ENCODE results near the gene IL1RAPL1.

Gene IL1RAPL1

DNA sequence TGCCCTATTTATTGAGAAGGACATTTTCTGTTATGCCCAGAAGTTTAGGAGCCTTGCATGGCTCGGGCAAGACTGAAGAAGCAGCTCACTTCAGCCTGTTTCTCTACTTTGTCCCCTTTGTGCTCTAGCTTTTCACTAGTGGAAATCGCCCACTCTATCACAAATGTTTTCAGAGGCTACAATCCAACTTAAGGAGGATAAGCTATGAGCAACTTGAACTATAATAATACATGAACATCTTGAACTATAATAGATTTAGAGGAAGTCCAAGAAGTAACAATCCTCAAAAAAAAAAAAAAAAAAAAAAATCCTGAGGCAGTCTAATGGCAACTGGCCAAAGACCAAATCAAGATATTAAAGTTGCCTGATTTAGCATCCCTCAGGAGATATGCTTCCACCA, 452.3 kb downstream of the IL1RAPL1 start:
- TF ChIP-seq GATA2 (IDR thresholded peaks at IDR 0.05; ENCODE audit: low read depth, low read length): no peak
- TF ChIP-seq GATA3 (IDR thresholded peaks at IDR 0.05; ENCODE audit: low read depth, low read length): no peak

DNA sequence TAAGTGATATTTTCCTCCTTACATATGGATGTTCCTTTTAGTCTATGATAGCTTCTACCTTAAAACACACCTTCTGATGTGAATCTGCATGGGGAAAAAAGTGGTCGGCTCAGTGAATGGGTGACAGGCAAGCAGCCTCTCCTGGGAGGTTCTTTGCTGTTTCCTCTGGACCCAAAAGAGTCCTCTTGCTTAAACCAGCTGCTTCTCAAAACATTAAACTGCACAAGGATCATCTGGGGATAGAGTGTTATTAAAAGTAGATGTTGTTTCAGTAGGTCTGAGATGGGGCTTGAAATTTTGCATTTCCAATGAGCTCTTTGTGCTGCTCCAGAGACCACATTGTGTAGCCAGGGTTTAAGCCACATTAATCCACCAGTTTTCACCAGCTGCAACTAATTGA, 452.9 kb downstream of the IL1RAPL1 start:
- TF ChIP-seq GATA2 (IDR thresholded peaks at IDR 0.05; ENCODE audit: low read depth, low read length) (no peak), GATA3 (IDR thresholded peaks at IDR 0.05; ENCODE audit: low read depth, low read length) (no peak)

DNA sequence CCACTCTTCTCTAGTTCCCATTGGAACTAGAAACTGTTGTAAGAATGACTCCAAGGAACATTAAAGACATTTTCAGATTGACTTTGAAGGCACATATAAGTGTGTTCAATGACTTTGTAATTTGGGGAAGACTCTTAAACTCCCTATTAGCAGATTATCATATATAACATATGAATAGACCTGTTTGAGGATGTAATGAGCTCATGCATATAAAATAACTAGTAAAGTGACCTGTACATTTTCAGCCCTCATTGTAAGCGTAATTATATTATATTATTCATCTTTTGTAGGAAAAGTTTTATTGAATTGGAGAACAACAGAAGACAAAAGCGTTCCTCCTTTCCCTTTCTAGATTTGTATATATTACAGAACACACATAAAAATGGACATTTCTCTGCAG, 455.1 kb downstream of the IL1RAPL1 start:
- TF ChIP-seq GATA2 (IDR thresholded peaks at IDR 0.05; ENCODE audit: low read depth, low read length) (no peak), GATA3 (IDR thresholded peaks at IDR 0.05; ENCODE audit: low read depth, low read length) (no peak)

DNA sequence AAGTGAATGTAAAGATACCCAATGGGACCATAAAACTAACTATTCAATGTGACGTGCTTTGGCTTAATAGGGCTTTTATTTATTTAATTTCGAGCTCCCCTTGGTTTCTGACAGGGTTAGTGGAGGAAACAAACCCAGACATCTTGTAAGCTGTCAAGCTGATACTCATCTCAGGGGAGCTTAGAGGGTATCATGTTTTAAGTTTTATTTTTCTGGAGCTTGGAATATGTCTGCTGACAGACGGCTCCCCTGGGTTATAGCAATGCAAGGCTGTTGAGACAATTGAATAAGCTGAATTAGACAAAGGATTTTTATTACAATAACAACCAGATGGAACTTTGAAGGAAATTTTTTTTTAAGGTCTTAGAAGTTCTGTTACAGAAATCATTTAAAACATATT, 456.5 kb downstream of the IL1RAPL1 start:
- TF ChIP-seq GATA3 (IDR thresholded peaks at IDR 0.05; ENCODE audit: low read depth, low read length) (no peak), GATA2 (IDR thresholded peaks at IDR 0.05; ENCODE audit: low read depth, low read length) (no peak)

DNA sequence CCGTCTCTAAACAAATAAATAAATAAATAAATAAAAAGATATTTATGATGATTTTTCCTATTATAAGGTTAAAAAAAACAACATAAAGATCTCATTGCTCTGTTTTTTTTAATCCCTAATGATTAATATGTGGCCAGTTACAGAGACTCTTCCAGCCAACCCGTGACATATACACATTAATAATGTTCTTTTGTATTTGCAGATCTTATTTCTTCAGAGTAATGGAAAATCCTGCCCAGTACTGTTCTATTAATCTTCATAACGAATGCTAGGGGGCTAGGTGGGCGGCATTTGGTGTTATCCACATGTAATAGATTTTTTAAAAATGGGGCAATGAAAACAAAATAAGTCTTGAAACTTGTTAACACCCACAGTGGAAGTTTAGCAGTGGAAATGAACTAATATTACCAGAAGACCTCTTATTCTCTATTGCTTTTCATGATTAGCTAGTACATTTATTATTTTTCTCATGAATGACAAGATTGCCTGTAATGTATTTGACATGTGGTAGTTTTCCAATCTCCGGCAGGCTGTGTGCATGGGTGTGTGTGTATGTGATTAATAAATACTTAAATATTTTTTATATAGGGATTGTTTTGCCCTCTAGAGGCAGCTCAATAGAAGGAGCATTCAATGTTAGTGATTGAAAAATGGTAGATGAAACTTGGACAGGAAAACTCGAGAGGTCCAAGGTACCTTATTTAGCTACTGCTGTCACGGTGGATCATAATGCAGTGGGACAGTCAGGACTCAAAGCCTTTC, 457.4 kb downstream of the IL1RAPL1 start:
- TF ChIP-seq GATA2 (IDR thresholded peaks at IDR 0.05; ENCODE audit: low read depth, low read length) (no peak), GATA3 (IDR thresholded peaks at IDR 0.05; ENCODE audit: low read depth, low read length) (no peak)

DNA sequence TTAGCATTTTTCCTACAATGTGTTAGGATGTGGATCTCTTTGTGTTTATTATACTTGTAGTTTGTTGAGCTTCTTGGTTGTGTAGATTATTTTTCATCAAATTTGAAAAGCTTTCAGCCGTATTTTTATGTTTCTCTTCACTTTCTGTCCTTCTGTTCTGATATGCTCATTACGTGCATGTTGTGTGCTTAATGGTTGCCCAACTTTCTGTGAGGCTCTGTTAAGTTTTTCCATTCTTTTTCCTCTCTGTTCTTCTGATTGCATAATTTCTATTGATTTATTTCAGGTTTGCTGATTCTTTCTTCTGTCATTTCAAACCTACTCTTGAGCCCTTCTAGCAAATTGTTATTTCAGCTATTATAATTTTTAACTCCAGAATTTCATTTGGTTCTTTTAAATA, 478.2 kb downstream of the IL1RAPL1 start:
- TF ChIP-seq GATA2 (IDR thresholded peaks at IDR 0.05; ENCODE audit: low read depth, low read length) (no peak), GATA3 (IDR thresholded peaks at IDR 0.05; ENCODE audit: low read depth, low read length) (no peak)

DNA sequence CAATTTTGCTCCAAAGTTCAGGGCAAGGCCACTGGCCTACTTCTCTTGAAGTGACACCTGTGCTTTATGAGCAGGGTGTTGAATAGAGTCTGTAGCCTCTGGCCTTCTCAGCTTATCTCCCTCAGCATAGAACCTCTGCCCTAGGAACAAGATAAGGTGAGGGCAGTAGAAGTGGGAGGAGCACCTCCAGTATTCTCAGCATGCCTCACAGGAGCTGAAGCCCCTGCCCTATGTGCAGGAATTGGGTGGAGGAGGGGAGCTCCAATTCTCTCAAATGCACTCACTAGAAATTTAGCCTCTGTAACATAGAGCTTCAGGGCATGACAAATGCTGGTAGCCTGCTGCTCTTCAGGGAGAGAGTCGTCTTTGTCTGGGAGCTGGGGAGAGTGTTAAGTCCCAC, 479.3 kb downstream of the IL1RAPL1 start:
- TF ChIP-seq GATA2 (IDR thresholded peaks at IDR 0.05; ENCODE audit: low read depth, low read length): no peak
- no peak for TF ChIP-seq GATA3 (IDR thresholded peaks at IDR 0.05; ENCODE audit: low read depth, low read length)

DNA sequence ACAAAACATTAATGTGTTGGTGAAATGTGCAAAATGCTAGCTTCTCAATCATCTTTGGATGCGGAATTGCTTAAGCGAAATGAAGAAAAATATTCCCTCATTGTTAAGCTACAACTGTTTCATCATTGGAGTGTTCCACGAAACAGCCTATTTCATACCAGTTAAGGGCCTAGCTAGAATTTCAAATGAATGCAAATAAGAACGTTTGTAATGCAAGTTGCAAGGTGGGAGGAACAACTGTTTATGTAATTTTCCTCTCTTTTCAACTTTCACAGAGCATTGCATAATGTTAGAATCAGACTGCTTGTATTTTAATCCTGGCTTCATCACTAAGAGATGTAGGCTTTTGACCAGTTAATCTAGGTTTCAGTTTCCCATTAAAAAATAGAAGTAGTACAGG, 480.1 kb downstream of the IL1RAPL1 start:
- TF ChIP-seq GATA3 (IDR thresholded peaks at IDR 0.05; ENCODE audit: low read depth, low read length): no peak
- TF ChIP-seq GATA2 (IDR thresholded peaks at IDR 0.05; ENCODE audit: low read depth, low read length): no peak

DNA sequence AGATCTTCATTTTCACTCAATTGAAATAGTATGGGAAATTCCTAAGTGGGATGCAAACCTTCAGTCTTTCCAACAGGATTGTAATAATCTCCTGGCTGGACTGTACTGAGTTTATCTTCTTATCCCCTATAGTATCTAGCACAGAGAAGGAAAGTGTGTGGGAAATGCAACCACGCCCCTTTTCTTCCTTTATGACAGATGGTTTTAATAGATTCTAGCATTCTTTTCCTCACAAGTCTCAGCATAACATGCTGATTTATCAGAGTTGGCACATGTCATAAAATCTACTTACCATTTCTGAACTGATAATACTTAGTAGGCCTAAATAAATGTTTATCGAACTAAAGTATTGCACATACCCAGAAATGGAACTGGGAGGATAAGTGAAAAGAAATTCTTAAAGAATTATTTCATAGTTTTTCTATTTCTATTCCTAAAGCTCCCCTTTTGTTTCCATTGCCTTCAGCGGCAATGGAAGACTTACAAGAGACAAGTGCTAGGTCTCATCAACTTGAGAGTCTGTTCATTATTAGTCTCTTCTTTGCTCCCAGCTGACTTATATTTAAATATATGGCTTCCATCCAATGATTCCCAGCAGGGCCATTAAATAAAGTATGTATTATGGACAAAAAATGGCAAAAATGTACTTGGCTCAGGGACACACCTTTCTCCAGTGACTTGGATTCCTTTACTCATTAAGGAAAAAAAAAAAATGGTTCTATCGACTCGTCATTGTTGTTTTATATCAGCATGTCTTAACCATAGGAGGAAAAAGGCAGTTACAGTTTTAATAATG, 484.5 kb downstream of the IL1RAPL1 start:
- TF ChIP-seq GATA2 (IDR thresholded peaks at IDR 0.05; ENCODE audit: low read depth, low read length) (no peak), GATA3 (IDR thresholded peaks at IDR 0.05; ENCODE audit: low read depth, low read length) (no peak)

DNA sequence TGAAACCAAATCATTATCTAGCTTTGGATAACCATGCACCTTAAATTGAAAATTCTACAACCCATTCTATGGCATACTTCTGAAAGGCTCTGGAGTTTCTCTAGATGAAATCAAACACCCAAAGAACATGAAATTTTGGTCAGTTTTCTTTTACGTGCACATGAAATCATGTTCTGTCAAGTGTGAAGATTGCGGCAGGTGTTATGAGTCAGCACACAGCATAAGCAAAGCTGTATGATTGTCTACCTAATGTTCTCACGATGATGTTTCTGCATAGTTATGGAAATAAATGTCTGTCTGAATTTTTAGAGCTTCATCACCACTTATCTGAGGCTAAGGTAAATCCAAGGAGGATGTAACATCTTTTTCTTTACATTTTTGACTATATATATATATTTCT, 495.3 kb downstream of the IL1RAPL1 start:
- TF ChIP-seq GATA3 (IDR thresholded peaks at IDR 0.05; ENCODE audit: low read depth, low read length): no peak
- no peak for TF ChIP-seq GATA2 (IDR thresholded peaks at IDR 0.05; ENCODE audit: low read depth, low read length)

DNA sequence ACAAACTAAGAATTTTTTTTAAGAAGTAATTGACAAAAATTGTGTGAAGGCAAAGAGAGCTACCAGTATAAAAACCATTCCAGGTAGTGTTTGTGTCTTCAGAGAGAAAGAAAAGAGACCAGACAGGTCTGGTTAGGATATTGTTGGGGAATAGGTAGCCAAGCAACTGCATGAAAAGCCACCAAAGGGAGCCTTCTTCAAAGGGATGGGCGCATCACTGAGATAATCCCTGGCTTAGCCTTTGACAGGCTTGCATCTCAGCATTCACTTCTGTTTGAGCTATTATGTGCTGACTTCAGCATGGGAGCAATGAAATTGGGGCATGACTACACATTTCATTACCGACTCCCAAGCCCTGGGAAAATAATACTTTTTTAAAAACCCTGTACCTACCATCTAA, 496.6 kb downstream of the IL1RAPL1 start:
- TF ChIP-seq GATA2 (IDR thresholded peaks at IDR 0.05; ENCODE audit: low read depth, low read length) (no peak), GATA3 (IDR thresholded peaks at IDR 0.05; ENCODE audit: low read depth, low read length) (no peak)

DNA sequence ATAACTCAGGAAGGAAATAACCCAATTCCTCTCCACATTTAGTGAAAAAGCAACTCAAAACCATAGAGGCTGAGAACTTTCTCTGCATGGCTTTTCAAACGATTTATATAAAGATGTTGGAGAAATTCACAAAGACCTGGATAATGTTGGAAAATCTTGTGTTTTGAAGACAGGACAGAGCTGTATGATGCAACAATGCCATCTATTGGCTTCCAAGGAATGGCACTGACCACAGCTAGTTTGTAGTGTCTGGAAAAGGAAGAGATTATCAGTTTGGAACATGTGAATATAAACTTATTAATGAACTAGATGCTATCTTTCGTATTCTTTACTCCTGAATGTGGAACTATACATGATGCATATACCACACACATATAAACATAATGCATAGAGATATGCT, 503.6 kb downstream of the IL1RAPL1 start:
- TF ChIP-seq GATA2 (IDR thresholded peaks at IDR 0.05; ENCODE audit: low read depth, low read length): no peak
- TF ChIP-seq GATA3 (IDR thresholded peaks at IDR 0.05; ENCODE audit: low read depth, low read length): no peak

DNA sequence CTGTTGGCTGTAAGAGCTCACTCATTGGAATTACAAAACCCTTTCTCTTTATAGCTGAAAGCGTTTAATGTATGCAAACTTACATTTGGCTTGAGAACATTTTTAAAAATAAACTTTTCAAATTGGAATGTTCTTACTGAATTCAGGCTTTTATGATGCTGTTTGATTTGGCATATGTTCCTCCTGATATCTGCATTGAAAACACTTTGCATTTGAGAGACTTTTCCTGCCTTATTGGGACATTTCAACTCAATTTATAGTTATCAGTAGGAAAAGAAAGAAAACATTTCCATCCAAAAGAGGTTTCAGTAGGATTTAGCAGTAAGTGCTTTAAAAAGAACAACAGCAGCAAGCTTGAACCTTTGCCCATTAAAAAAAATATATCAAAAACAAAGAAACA, 520.0 kb downstream of the IL1RAPL1 start:
- no peak for TF ChIP-seq GATA3 (IDR thresholded peaks at IDR 0.05; ENCODE audit: low read depth, low read length)
- TF ChIP-seq GATA2 (IDR thresholded peaks at IDR 0.05; ENCODE audit: low read depth, low read length): no peak

DNA sequence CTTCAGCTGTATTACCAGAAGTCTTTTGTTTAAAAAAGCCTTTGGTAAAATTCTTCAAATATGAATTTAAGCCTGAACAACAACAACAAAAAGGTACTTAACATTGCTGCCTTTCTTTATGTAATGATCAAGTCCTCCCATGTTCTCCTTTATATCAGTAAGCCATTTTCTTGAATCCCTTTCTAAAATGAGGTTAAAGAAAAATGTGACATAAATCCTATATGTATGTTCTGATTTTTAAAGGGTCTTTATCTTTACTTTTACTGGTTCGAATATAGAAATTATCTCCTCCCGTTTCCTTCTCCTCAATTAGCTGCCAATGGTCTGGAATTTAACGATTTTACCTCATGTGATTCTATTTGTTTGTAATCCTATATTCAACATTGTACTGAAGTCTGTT, 522.8 kb downstream of the IL1RAPL1 start:
- TF ChIP-seq GATA2 (IDR thresholded peaks at IDR 0.05; ENCODE audit: low read depth, low read length) (no peak), GATA3 (IDR thresholded peaks at IDR 0.05; ENCODE audit: low read depth, low read length) (no peak)

DNA sequence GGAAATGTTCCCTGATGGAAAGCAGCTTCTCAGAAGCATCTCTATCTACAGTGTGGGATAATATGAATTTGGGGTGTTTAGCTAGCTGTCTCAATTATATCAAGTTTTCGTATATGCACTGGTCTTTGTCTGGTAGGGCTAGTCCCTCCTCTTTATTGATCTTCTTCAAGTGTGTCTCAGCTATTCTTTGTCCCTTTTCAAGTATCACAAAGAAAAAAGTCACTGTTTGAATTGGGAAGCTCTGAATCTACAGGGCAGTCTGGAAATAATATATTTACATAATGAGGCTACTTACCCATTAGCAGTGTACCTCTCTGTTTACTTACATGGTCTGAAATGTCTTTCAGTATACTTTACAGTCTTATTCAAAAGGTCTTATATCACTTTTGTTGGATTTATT, 526.0 kb downstream of the IL1RAPL1 start:
- no peak for TF ChIP-seq GATA3 (IDR thresholded peaks at IDR 0.05; ENCODE audit: low read depth, low read length)
- no peak for TF ChIP-seq GATA2 (IDR thresholded peaks at IDR 0.05; ENCODE audit: low read depth, low read length)
